Neural crest cell (in vitro differentiated cells): ENCODE measurements around the gene GCC2. TPM values are rescaled to one million over a fixed set of nuclear protein-coding genes. Genes with fewer than 3 reads are reported as not detected.

Source experiments
- DNase-seq: peaks from one replicate; pipeline ENCODE4 v3.0.0; 2021; ENCODE audit warnings: low read depth, mixed read lengths, low spot score
- H3K27ac Mint-ChIP-seq: one replicate; pipeline ENCODE4 v1.8.0; 2021; ENCODE audit warnings: mild to moderate bottlenecking, mixed read lengths; ENCODE audit not compliant: unreplicated experiment
- H3K27me3 Mint-ChIP-seq: 2 replicates; pipeline ENCODE4 v1.8.0; 2021; ENCODE audit warnings: low read depth, mild to moderate bottlenecking, mixed read lengths
- H3K36me3 Mint-ChIP-seq: 2 replicates; pipeline ENCODE4 v1.8.0; 2021; ENCODE audit warnings: low read depth, mild to moderate bottlenecking, mixed read lengths
- H3K4me1 Mint-ChIP-seq: 2 replicates; pipeline ENCODE4 v1.8.0; 2021; ENCODE audit warnings: mixed read lengths
- H3K4me3 Mint-ChIP-seq: one replicate; pipeline ENCODE4 v1.8.0; 2021; ENCODE audit warnings: mild to moderate bottlenecking, mixed read lengths
- H3K9me3 Mint-ChIP-seq: 2 replicates; pipeline ENCODE4 v1.8.0; 2021; ENCODE audit warnings: mixed read lengths
- total RNA-seq: library from RNA; stranded (reverse); gene quantifications from 2 replicates; pipeline ENCODE4 v1.2.1, GENCODE V29; 2021
- TF ChIP-seq, protein P1 (sequence below): fragments of 200-600 bp; sonication (generic); conservative IDR thresholded peaks from 2 replicates; pipeline ENCODE4 v1.5.0; 2021; ENCODE audit warnings: antibody characterized with exemption, mild to moderate bottlenecking

Gene GCC2
- total RNA-seq, 1 donor from 2014 or later: 24.9 TPM

DNA sequence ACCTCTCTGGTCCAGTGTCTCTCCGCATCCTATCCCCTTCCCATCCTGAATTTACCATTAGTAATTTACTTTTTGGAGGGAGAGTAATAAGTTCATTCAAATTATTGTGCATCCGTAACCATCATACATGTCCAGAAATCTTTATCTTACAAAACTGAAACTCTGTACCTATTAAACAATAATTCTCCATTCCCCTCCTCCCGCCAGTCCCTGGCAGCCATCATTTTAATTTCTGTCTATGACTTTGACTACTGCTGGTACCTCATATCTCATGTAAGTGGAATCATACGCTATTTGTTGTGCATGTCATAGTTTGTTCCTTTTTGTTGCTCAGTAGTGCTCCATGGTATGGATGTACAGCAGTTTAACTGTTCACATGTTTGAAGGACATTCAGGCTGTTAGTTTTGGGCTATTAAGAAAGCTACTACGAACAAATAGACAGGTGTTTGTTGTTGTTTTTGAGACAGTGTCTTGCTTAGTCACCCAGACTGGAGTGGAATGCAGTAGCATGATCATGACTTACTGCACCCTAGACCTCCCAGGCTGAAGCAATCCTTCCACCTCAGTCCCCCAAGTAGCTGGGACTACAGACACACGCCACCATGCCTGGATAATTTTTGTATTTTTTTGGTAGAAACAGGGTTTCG is 87.3 kb downstream of the GCC2 start:
- Mint-ChIP-seq H3K4me1 (peaks cover 40% of the 10 kb centered on the region), H3K27ac (no peak overlapping the region), H3K9me3 (no peaks in the 10 kb centered on the region), H3K36me3 (no peaks in the 10 kb centered on the region), H3K4me3 (peak overlapping the region; percentile 95), H3K27me3 (no peaks in the 10 kb centered on the region)
- TF ChIP-seq, protein P1, sequence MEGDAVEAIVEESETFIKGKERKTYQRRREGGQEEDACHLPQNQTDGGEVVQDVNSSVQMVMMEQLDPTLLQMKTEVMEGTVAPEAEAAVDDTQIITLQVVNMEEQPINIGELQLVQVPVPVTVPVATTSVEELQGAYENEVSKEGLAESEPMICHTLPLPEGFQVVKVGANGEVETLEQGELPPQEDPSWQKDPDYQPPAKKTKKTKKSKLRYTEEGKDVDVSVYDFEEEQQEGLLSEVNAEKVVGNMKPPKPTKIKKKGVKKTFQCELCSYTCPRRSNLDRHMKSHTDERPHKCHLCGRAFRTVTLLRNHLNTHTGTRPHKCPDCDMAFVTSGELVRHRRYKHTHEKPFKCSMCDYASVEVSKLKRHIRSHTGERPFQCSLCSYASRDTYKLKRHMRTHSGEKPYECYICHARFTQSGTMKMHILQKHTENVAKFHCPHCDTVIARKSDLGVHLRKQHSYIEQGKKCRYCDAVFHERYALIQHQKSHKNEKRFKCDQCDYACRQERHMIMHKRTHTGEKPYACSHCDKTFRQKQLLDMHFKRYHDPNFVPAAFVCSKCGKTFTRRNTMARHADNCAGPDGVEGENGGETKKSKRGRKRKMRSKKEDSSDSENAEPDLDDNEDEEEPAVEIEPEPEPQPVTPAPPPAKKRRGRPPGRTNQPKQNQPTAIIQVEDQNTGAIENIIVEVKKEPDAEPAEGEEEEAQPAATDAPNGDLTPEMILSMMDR: no peak
- DNase-seq: no peak

DNA sequence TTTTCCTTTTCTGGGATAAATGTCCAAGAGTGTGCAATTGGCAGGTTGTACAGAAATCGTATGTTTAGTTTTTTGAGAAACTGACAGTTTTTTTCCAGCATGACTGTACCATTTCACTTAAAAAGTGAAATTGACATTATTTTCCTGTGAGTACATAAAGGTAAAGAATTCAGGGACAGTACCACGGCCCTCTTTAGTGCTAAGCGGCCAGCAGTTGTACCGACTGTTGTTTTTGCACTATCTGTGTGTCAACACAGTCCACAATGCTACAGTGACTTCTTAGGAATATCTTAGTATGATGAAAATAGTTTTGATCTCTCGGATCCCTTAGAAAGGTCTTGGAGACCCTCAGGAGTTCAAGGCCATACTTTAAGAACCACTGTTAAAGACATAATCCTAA is 87.9 kb downstream of the GCC2 start:
- peaks cover 41% of the 10 kb centered on the region for H3K4me1 Mint-ChIP-seq
- TF ChIP-seq, protein P1: no peak
- H3K9me3 Mint-ChIP-seq: no peaks in the 10 kb centered on the region
- peaks cover under 1% of the 10 kb centered on the region for H3K36me3 Mint-ChIP-seq
- no peaks in the 10 kb centered on the region for H3K27me3 Mint-ChIP-seq
- peak overlapping the region; percentile 48 for H3K4me3 Mint-ChIP-seq
- no peak for DNase-seq
- no peak overlapping the region for H3K27ac Mint-ChIP-seq

DNA sequence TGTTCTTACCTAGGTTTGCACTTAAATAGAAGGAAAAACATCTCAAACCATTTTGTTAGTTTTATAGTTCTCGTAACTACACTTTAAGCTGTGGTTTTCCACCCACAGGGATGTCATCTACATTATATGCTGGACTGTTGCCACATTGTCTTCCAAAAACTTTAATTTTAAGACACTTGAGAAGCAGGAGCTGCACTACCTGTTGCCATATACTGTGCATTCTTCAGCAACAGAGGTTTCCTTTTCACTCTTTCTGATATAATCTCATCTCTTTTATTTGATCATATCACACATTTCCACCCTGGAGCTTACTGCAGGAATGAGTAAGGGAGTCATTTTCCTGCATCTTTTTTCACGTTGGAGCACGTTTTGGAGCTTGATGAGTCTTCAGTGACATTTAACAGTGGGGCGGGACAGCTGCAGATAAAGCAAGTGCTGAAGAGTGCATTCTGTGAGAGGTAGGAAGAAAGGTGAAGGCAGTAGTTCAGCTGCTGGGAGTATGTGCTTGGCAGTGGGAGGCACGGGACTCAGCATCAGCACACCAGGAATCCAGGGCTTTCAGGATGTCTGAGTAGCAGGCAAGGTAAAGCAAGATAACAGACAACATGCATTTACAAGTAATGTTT is 89.1 kb downstream of the GCC2 start:
- no peak overlapping the region for H3K27ac Mint-ChIP-seq
- peaks cover 46% of the 10 kb centered on the region for H3K4me1 Mint-ChIP-seq
- no peak overlapping the region for H3K4me3 Mint-ChIP-seq
- H3K27me3 Mint-ChIP-seq: no peaks in the 10 kb centered on the region
- DNase-seq: no peak
- TF ChIP-seq, protein P1: no peak
- H3K9me3 Mint-ChIP-seq: no peaks in the 10 kb centered on the region
- H3K36me3 Mint-ChIP-seq: peaks cover 13% of the 10 kb centered on the region

DNA sequence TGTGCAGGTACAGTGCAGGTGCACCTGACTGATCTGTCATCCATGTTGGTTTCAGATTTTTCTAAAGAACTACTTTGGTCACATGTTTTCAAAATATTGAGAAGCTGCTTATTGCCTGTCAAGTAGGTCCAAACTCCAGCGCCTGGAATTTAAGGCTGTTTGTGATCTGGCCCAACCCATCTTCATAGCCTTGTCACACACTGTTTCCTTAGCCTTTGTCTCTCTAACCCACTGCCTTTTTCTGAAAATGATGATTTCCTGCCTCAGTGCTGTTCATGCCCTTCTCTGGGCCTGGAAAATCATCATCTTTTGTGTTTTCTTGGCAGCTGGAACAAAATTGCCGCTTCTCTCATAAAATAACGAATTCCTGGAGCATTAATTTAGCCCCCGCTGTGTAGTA is 92.4 kb downstream of the GCC2 start:
- no peak overlapping the region for H3K27ac Mint-ChIP-seq
- peaks cover 27% of the 10 kb centered on the region for H3K4me1 Mint-ChIP-seq

DNA sequence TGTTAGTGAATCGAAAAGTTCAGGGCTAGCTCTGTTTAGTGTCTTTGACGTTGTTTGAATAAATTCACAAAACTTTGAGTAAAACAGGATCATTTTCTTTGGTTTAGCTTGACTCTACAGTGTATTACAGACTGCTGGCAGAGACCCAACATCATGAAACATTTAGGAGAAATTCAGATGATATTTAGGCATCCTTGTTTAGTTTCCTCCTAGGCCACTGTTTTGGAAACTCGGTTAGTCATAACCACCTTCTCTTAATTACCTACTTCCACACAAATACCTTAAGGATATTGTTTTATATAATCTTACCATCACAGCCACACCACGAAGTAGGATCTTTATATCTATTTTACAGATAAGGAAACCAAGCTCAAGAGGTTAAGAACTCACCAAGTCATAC is 93.1 kb downstream of the GCC2 start:
- no peak for DNase-seq
- TF ChIP-seq, protein P1: no peak
- peaks cover 23% of the 10 kb centered on the region for H3K4me1 Mint-ChIP-seq
- peaks cover 21% of the 10 kb centered on the region for H3K36me3 Mint-ChIP-seq
- no peaks in the 10 kb centered on the region for H3K27me3 Mint-ChIP-seq
- no peak overlapping the region for H3K4me3 Mint-ChIP-seq
- peaks cover 3% of the 10 kb centered on the region for H3K9me3 Mint-ChIP-seq
- no peak overlapping the region for H3K27ac Mint-ChIP-seq

More for the DNA sequence above, 92.4 kb downstream of the GCC2 start:
- H3K4me3 Mint-ChIP-seq: no peak overlapping the region
- DNase-seq: no peak
- H3K27me3 Mint-ChIP-seq: no peaks in the 10 kb centered on the region
- H3K36me3 Mint-ChIP-seq: peaks cover 21% of the 10 kb centered on the region
- TF ChIP-seq, protein P1: no peak
- peaks cover 3% of the 10 kb centered on the region for H3K9me3 Mint-ChIP-seq
